ENCODE results near the gene IRAK3. TPM values are rescaled to one million over a fixed set of nuclear protein-coding genes. Genes with fewer than 3 reads are reported as not detected.
A peak's percentile ranks its signal among the peaks of the same experiment; 100 is the strongest.

The IRAK3 gene
- total RNA-seq, 4 donors from 2014 or later: 7.8 to 18.7 (median 14.8) TPM

DNA sequence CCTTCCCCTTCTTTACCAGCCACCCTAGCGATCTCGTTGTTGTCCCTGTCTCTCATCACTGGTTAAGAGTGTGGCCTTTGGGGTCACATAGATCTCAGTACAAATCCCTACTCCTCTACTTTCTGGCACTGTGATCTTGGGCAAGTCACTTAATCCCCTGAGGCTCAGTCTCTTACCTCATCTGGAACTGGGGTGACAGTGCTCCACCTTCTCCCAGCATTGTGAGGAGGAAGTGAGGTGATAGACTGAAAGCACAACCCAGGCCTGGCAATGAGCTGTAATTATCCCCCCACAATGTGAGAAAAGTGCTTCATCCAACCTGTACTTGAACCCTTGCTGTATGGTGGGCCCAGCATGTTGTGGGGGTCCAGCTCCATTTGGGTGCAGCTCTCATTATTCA lies 48.0 kb downstream of the IRAK3 start:
- H3K36me3 ChIP-seq: no peaks in the 10 kb centered on the region
- no peak for ATAC-seq
- no peak overlapping the region for H3K27ac ChIP-seq
- H3K4me3 ChIP-seq: no peak overlapping the region
- peaks cover 0 to 13% (median 0%) of the 10 kb centered on the region in 3 donors for H3K4me1 ChIP-seq
- TF ChIP-seq POLR2A (IDR thresholded peaks at IDR 0.05) (no peak), EP300 (IDR thresholded peaks at IDR 0.05) (no peak), CTCF (IDR thresholded peaks at IDR 0.05) (no peak), POLR2AphosphoS5 (IDR thresholded peaks at IDR 0.05) (no peak)
- 67 to 100% methylated on average over 1 to 2 of the region's 2 CpGs for WGBS, 2 donors (ENCODE audit: low coverage in 1 of 2)
- peaks cover 0 to 4% (median 0%) of the 10 kb centered on the region in 3 donors for H3K9me3 ChIP-seq
- H3K27me3 ChIP-seq: peaks cover 37% of the 10 kb centered on the region

DNA sequence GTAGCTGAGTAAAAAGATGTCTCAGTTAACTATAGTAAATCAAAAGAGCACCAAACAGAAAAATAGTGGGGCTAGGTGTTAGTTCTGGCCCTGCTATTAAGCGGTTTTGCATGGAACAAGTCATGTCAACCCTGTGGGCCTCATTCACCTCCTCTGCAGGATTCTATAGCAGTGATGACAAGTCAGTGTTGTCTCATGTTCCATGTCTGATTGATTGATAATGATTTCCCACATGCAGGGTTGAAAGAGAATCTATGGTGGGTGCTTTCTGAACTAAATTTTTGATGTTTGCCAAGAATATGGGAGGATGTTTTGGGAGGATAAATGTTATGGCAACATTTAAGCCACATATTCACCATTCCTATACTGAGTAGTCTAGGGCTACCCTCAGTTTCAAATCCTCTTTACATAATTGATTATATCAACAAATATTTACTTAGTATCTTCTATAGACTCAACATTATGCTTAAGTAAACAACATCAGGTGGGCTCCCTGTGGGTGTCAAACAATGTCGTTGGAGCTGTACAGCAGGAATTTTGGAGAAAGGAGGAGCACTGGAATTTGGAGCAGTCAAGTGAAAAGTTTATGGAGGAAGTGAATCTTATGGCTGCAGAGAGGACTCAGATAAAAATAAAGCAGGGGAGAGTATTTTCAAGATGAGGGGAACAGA lies 48.6 kb downstream of the IRAK3 start:
- Histone ChIP-seq H3K4me1 (peaks cover 0 to 13% (median 0%) of the 10 kb centered on the region in 3 donors), H3K36me3 (no peaks in the 10 kb centered on the region), H3K4me3 (no peak overlapping the region), H3K9me3 (peaks cover 0 to 4% (median 0%) of the 10 kb centered on the region in 3 donors), H3K27ac (no peak overlapping the region), H3K27me3 (peaks cover 37% of the 10 kb centered on the region)
- WGBS, 2 donors (ENCODE audit: low coverage in 1 of 2): 63 to 90% methylated on average over 2 of the region's 2 CpGs
- TF ChIP-seq EP300 (IDR thresholded peaks at IDR 0.05): no peak
- TF ChIP-seq POLR2AphosphoS5 (IDR thresholded peaks at IDR 0.05): no peak
- TF ChIP-seq CTCF (IDR thresholded peaks at IDR 0.05): no peak
- no peak for TF ChIP-seq POLR2A (IDR thresholded peaks at IDR 0.05)
- ATAC-seq: no peak

GRCh38 chr12:66239295-66239694 lies 50.3 kb downstream of the IRAK3 start:
- WGBS, 2 donors (ENCODE audit: low coverage in 1 of 2): 78 to 100% methylated on average over 1 of the region's 1 CpG
- no peak overlapping the region for H3K27ac ChIP-seq
- H3K4me1 ChIP-seq: peaks cover 0 to 13% (median 0%) of the 10 kb centered on the region in 3 donors
- no peak for ATAC-seq
- peaks cover 0 to 5% of the 10 kb centered on the region in 2 donors for H3K36me3 ChIP-seq
- H3K9me3 ChIP-seq: peaks cover 0 to 4% (median 0%) of the 10 kb centered on the region in 3 donors
- no peak overlapping the region for H3K4me3 ChIP-seq
- H3K27me3 ChIP-seq: peaks cover 37% of the 10 kb centered on the region
- TF ChIP-seq POLR2A (IDR thresholded peaks at IDR 0.05): no peak
- no peak for TF ChIP-seq EP300 (IDR thresholded peaks at IDR 0.05)

- H3K4me3 ChIP-seq: no peak overlapping the region
- WGBS, 2 donors (ENCODE audit: low coverage in 1 of 2): 76 to 78% methylated on average over 5 to 6 of the region's 7 CpGs
- no peak overlapping the region for H3K27ac ChIP-seq
- no peak for ATAC-seq
- H3K36me3 ChIP-seq: peaks cover 0 to 11% of the 10 kb centered on the region in 2 donors
- peaks cover 0 to 3% (median 0%) of the 10 kb centered on the region in 3 donors for H3K9me3 ChIP-seq
- peaks cover 0 to 7% (median 0%) of the 10 kb centered on the region in 3 donors for H3K4me1 ChIP-seq
- TF ChIP-seq POLR2AphosphoS5 (IDR thresholded peaks at IDR 0.05): no peak
- no peak for TF ChIP-seq POLR2A (IDR thresholded peaks at IDR 0.05)
- TF ChIP-seq EP300 (IDR thresholded peaks at IDR 0.05): no peak
- TF ChIP-seq CTCF (IDR thresholded peaks at IDR 0.05): no peak
- H3K27me3 ChIP-seq: peaks cover 30% of the 10 kb centered on the region
Observed at GRCh38 chr12:66240096-66240820, 51.2 kb downstream of the IRAK3 start.

DNA sequence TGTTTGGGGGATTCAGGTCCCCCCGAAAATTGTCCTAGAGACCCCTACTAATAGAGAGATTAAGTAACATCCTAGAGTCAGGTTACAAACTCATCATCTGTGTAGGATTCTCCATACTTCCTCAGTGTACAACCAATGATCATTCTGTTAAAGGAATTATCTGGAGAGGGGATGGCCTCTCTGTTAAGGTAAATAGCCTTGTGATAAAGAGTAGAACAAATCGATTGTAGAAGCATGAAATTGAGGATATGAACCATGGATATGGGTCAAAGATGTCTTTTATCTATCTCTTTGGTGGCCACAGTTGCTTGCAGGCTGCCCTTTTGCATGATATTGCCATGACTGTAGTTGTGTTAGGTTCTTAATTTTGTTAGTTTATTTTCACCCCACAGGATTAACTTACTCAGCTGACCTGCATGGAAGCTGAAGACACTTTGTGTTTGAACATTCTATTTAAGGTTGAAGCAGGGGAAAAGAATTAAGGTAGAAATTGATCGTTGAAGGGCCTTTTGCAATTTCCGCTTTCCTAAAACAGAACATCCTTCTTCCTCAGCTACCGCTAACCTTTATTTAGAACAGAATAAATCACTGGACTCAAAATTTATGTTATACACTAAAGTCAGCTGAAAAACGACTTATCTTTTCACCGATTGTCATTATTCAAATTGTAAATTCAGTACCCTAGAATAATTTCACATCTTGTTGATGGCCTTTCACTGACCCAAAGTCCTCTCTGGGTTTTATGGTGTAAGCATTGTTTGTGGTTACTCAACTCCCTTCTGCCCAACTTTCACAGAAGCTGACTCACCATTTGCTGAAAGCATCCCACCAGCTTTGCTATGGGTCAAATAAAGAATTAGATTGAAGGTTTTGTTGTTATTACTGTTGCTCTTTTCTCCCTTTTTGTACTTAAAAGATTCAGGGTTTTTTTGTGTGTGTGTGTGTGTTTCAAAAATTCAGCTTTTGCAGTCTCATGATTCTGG lies 52.3 kb downstream of the IRAK3 start:
- Histone ChIP-seq H3K27ac (no peak overlapping the region), H3K4me1 (no peaks in the 10 kb centered on the region), H3K27me3 (peaks cover 22% of the 10 kb centered on the region), H3K36me3 (peaks cover 0 to 16% of the 10 kb centered on the region in 2 donors), H3K4me3 (no peak overlapping the region), H3K9me3 (no peaks in the 10 kb centered on the region)
- WGBS, 2 donors (ENCODE audit: low coverage in 1 of 2): 71 to 90% methylated on average over 6 of the region's 7 CpGs
- no peak for TF ChIP-seq EP300 (IDR thresholded peaks at IDR 0.05)
- peak; percentile 53 for ATAC-seq

Measured in gastroesophageal sphincter (tissue), 4 donors.